K562 (cell line): ENCODE measurements around the gene PRPF8. TPM values are rescaled to one million over a fixed set of nuclear protein-coding genes. Genes with fewer than 3 reads are reported as not detected.
A peak's percentile ranks its signal among the peaks of the same experiment; 100 is the strongest.

Experiments used
- ATAC-seq: fragments of 200-7000 bp; cut with Tn5 transposase; 3 replicates; pipeline ENCODE4 v1.9.1; 2020; ENCODE audit warnings: moderate library complexity
- BruUV-seq: library from RNA; stranded (reverse); fragments of 400-500 nt; replicated peaks from 2 replicates; lab custom pipeline; 2021; lab: Mats Ljungman, UMichigan
- CTCF ChIA-PET: fragments of 300-600 bp; formaldehyde crosslinking; extraction: SDS; loops from one replicate; lab custom pipeline; 2021; ENCODE audit warnings: low intra/inter-chr PET ratio; lab: Yijun Ruan, JAX
- POLR2A ChIA-PET: fragments of 300-600, 350-650 bp; sonication (Branson Sonifier 250); formaldehyde crosslinking; extraction: SDS; loops from one replicate; lab custom pipeline; 2021; ENCODE audit warnings: antibody characterized with exemption, inconsistent platforms; lab: Yijun Ruan, JAX
- DNase-seq, 4 experiments: peaks; one replicate each; pipeline versions ENCODE4 v3.0.0 to v3.0.0-alpha.2; 2011 to 2018; ENCODE audit warnings: low spot score in 3 of 4, mixed read lengths in 3 of 4; ENCODE audit errors: extremely low read depth in 1 of 4
- FAIRE-seq: peaks from 2 replicates; lab custom pipeline; 2011; peaks lifted over from hg19 to GRCh38; lab: Jason Lieb, UNC
- H2AFZ ChIP-seq: 2 replicates; pipeline ENCODE4 v1.6.0; 2011; ENCODE audit warnings: low read depth, low read length, control low read depth, inconsistent platforms
- H3K27ac ChIP-seq: fragments of 200-600 bp; 3 replicates; pipeline ENCODE4 v1.8.0; 2011; ENCODE audit warnings: low read depth, mild to moderate bottlenecking, control low read depth, inconsistent platforms, low read length, moderate library complexity, mixed read lengths; ENCODE audit errors: extremely low read depth
- H3K27me3 ChIP-seq, 2 experiments: fragments of 300-600 bp in 1 of 2; 2 replicates in 1 of 2; 3 replicates in 1 of 2; pipeline versions ENCODE4 v1.6.0 to v1.8.0; 2011; ENCODE audit warnings: inconsistent platforms in 2 of 2, low read length in 2 of 2, mild to moderate bottlenecking in 1 of 2, mixed read lengths in 1 of 2, moderate library complexity in 1 of 2; ENCODE audit not compliant: control insufficient read depth in 2 of 2, insufficient read depth in 2 of 2
- H3K36me3 ChIP-seq: fragments of 300-600 bp; 3 replicates; pipeline ENCODE4 v1.8.0; 2011; ENCODE audit warnings: mild to moderate bottlenecking, low read length, inconsistent platforms; ENCODE audit not compliant: control insufficient read depth, insufficient read depth
- H3K4me1 ChIP-seq, 2 experiments: fragments of 200-600 bp in 1 of 2; replicated peaks in 1 of 2; 2 replicates in 1 of 2; 3 replicates in 1 of 2; pipeline versions ENCODE4 v1.5.1 to v1.8.0; 2011; ENCODE audit warnings: inconsistent platforms in 2 of 2, low read length in 2 of 2, mild to moderate bottlenecking in 1 of 2, mixed read lengths in 1 of 2, moderate library complexity in 1 of 2; ENCODE audit not compliant: control insufficient read depth in 2 of 2, insufficient read depth in 2 of 2
- H3K4me2 ChIP-seq: 2 replicates; pipeline ENCODE4 v1.6.1; 2011; ENCODE audit warnings: low read length, control low read depth, inconsistent platforms, mixed read lengths; ENCODE audit not compliant: insufficient read depth
- H3K4me3 ChIP-seq: fragments of 200-600 bp; sonication (generic), shearing (Covaris generic); 2 replicates; pipeline ENCODE4 v1.5.1; 2016; ENCODE audit warnings: control low read depth, inconsistent platforms
- H3K79me2 ChIP-seq: fragments of 200-600 bp; 3 replicates; pipeline ENCODE4 v1.8.0; 2011; ENCODE audit warnings: low read length, inconsistent platforms; ENCODE audit not compliant: control insufficient read depth, insufficient read depth
- H3K9ac ChIP-seq, 2 experiments: 2 replicates each; pipeline versions ENCODE4 v1.6.0 to v1.6.1; 2011; ENCODE audit warnings: low read depth in 2 of 2, low read length in 2 of 2, control low read depth in 1 of 2, inconsistent platforms in 1 of 2, mild to moderate bottlenecking in 1 of 2, mixed read lengths in 1 of 2; ENCODE audit not compliant: insufficient read depth in 1 of 2
- H3K9me1 ChIP-seq: one replicate; pipeline ENCODE4 v1.6.0; 2011; ENCODE audit warnings: inconsistent platforms, mild to moderate bottlenecking, low read length, moderate library complexity; ENCODE audit not compliant: control insufficient read depth, insufficient read depth
- H3K9me3 ChIP-seq: replicated peaks from 2 replicates; pipeline ENCODE4 v1.5.1; 2011; ENCODE audit warnings: low read depth, low read length, inconsistent platforms; ENCODE audit not compliant: control insufficient read depth, insufficient read depth
- H4K20me1 ChIP-seq: replicated peaks from 2 replicates; pipeline ENCODE4 v1.6.1; 2011; ENCODE audit warnings: low read length, inconsistent platforms, mixed read lengths; ENCODE audit not compliant: control insufficient read depth, insufficient read depth
- ATF2 ChIP-seq: sonication (generic); formaldehyde crosslinking; IDR thresholded peaks from 2 replicates; pipeline ENCODE4 v1.8.1; 2022; ENCODE audit warnings: missing genetic modification reagents
- KLF16 ChIP-seq: IDR thresholded peaks from 2 replicates; pipeline ENCODE4 v1.6.1; 2016; ENCODE audit warnings: antibody characterized with exemption
- NCOA2 ChIP-seq, 2 experiments: fragments of 450-650 bp; IDR thresholded peaks; 2 replicates each; pipeline ENCODE4 v1.6.1; 2018; ENCODE audit warnings: mild to moderate bottlenecking in 2 of 2, moderate library complexity in 1 of 2; ENCODE audit not compliant: partially characterized antibody in 2 of 2
- NCOA6 ChIP-seq: fragments of 450-650 bp; IDR thresholded peaks from 2 replicates; pipeline ENCODE4 v1.6.1; 2017; ENCODE audit warnings: mild to moderate bottlenecking
- PCBP2 ChIP-seq: fragments of 200-400 bp; formaldehyde crosslinking; IDR thresholded peaks from 2 replicates; pipeline ENCODE4 v1.6.1; 2018; ENCODE audit warnings: low read length, low read depth, mild to moderate bottlenecking, moderate library complexity; ENCODE audit not compliant: poor library complexity, severe bottlenecking
- SAP30 ChIP-seq: fragments of 200-600 bp; sonication (generic); IDR thresholded peaks from 2 replicates; pipeline ENCODE4 v1.6.1; 2012; ENCODE audit warnings: borderline replicate concordance, low read depth, mild to moderate bottlenecking, moderate library complexity, low read length, control low read depth, inconsistent platforms; ENCODE audit not compliant: insufficient read depth, poor library complexity, severe bottlenecking
- SMARCA4 ChIP-seq: fragments of 450-650 bp; IDR thresholded peaks from 2 replicates; pipeline ENCODE4 v1.6.1; 2016
- ZNF23 ChIP-seq: fragments of 250-450 bp; sonication (Bioruptor Pico); IDR thresholded peaks from 2 replicates; pipeline ENCODE4 v1.4.0; 2020; ENCODE audit warnings: mild to moderate bottlenecking
- ZNF586 ChIP-seq: fragments of 450-650 bp; formaldehyde crosslinking; conservative IDR thresholded peaks from 2 replicates; pipeline ENCODE4 v1.4.0; 2020; ENCODE audit warnings: mild to moderate bottlenecking, moderate library complexity
- WGBS: fragments of 100-300 bp; shearing (Covaris generic); methylation state at CpG from one replicate; pipeline ENCODE4 v1.1.6; 2016; ENCODE audit warnings: low coverage, mixed read lengths; ENCODE audit not compliant: insufficient coverage; ENCODE audit errors: missing lambda C conversion rate; 5-methylcytosine and 5-hydroxymethylcytosine counted together
- in situ Hi-C: fragments of 300-500 bp; cut with MboI; formaldehyde crosslinking; loops from 4 replicates; pipeline ENCODE4 v1.15.0; 2018; ENCODE audit warnings: inconsistent platforms, mixed read lengths
- intact Hi-C: fragments of 100-400 bp; cut with micrococcal nuclease; formaldehyde crosslinking; loops from 2 replicates; pipeline ENCODE4 v1.14.2; 2022
- polyA plus RNA-seq, 8 experiments: library from polyadenylated mRNA; depleted of rRNA in 4 of 8; stranded (reverse) in 5 of 8; unstranded in 3 of 8; fragments of >200 nt; fragmentation: Nextera tagmentation in 2 of 8; fragmentation: Illumina TruSeq in 1 of 8; extraction: Ambion mirVana in 2 of 8; extraction: Trizol in 1 of 8; gene quantifications; 2 replicates each; pipeline versions ENCODE4 v1.2.1 to v1.2.3, GENCODE V29; 2011 to 2014; ENCODE audit warnings: inconsistent platforms in 1 of 8, missing spikeins in 1 of 8
- total RNA-seq, 7 experiments: library from RNA; depleted of rRNA in 6 of 7; stranded (reverse); fragments of >200 nt in 6 of 7; fragmentation: Illumina TruSeq in 2 of 7; extraction: Trizol in 2 of 7; gene quantifications; 2 replicates each; pipeline versions ENCODE4 v1.2.1 to v1.2.3, GENCODE V29; 2011 to 2021; ENCODE audit warnings: low replicate concordance in 1 of 7
- TF ChIP-seq, protein P1 (sequence below): sonication (generic); formaldehyde crosslinking; IDR thresholded peaks from 2 replicates; pipeline ENCODE4 v1.9.0; 2022; ENCODE audit warnings: mild to moderate bottlenecking, missing genetic modification reagents
- TF ChIP-seq, protein P2 (sequence below): fragments of 450-650 bp; IDR thresholded peaks from 2 replicates; pipeline ENCODE4 v1.6.1; 2016; ENCODE audit warnings: borderline replicate concordance
- TF ChIP-seq, protein P3 (sequence below): fragments of 450-650 bp; IDR thresholded peaks from 2 replicates; pipeline ENCODE4 v1.6.1; 2016; ENCODE audit warnings: antibody characterized with exemption
- TF ChIP-seq, protein P4 (sequence below): fragments of 250-450 bp; sonication (Bioruptor Pico); IDR thresholded peaks from 2 replicates; pipeline ENCODE4 v1.5.0; 2021; ENCODE audit warnings: mild to moderate bottlenecking, moderate library complexity

PRPF8 gene
- total and polyA plus RNA-seq, 9 of the 15 experiments (the other 6 are each of a cell fraction or from before 2014, with no cell fraction given) = 64.3 to 294 (median 85.9) TPM

GRCh38 chr17:1732241-1732832 lies 47.7 kb upstream of the PRPF8 start:
- Histone ChIP-seq H3K9me3 (no peaks in the 10 kb centered on the region), H3K27ac (no peak overlapping the region), H3K9me1 (no peaks in the 10 kb centered on the region), H2AFZ (no peak overlapping the region), H3K4me2 (no peak overlapping the region), H3K27me3 (no peaks in the 10 kb centered on the region), H3K9ac (peak overlapping the region in 1 of 2 experiments; percentile 35; a peak in 1 of 4 replicates), H3K79me2 (peaks cover 4% of the 10 kb centered on the region; the same call in 1 of the 3 replicates), H3K36me3 (peaks cover 11% of the 10 kb centered on the region; the same call in 1 of the 3 replicates), H3K4me1 (peaks cover 30 to 77% of the 10 kb centered on the region in 2 experiments), H4K20me1 (no peaks in the 10 kb centered on the region), H3K4me3 (no peak overlapping the region)
- DNase-seq (no peak), ATAC-seq (no peak), FAIRE-seq (no peak)
- ChIA-PET POLR2A (interaction anchor here (1.3 to 1.4 kb wide), 3 partner anchors 14 to 29 kb away, joined by 3 read pairs; partner anchors contain the start of gene SERPINF1), CTCF (no interaction called here)
- intact Hi-C loops = no loop called here
- in situ Hi-C loops = loop anchor here (5.0 kb wide), 1 partner anchor 35 kb away; no protein-coding TSS in a partner anchor
- WGBS = 95% methylated on average over 11 of the region's 22 CpGs
- no TSS peak for BruUV-seq
- no peak for TF ChIP-seq SMARCA4
- TF ChIP-seq, protein P1, sequence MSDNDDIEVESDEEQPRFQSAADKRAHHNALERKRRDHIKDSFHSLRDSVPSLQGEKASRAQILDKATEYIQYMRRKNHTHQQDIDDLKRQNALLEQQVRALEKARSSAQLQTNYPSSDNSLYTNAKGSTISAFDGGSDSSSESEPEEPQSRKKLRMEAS (CRISPR knock-in tag) = no peak
- TF ChIP-seq SAP30 = no peak
- TF ChIP-seq ZNF586 (CRISPR knock-in tag) = no peak
- TF ChIP-seq NCOA6 = no peak
- TF ChIP-seq NCOA2 (IDR thresholded peaks at IDR 0.05; ENCODE audit: partially characterized antibody in 2 of 2) = no peak
- TF ChIP-seq, protein P2, sequence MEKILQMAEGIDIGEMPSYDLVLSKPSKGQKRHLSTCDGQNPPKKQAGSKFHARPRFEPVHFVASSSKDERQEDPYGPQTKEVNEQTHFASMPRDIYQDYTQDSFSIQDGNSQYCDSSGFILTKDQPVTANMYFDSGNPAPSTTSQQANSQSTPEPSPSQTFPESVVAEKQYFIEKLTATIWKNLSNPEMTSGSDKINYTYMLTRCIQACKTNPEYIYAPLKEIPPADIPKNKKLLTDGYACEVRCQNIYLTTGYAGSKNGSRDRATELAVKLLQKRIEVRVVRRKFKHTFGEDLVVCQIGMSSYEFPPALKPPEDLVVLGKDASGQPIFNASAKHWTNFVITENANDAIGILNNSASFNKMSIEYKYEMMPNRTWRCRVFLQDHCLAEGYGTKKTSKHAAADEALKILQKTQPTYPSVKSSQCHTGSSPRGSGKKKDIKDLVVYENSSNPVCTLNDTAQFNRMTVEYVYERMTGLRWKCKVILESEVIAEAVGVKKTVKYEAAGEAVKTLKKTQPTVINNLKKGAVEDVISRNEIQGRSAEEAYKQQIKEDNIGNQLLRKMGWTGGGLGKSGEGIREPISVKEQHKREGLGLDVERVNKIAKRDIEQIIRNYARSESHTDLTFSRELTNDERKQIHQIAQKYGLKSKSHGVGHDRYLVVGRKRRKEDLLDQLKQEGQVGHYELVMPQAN = no peak
- TF ChIP-seq, protein P3, sequence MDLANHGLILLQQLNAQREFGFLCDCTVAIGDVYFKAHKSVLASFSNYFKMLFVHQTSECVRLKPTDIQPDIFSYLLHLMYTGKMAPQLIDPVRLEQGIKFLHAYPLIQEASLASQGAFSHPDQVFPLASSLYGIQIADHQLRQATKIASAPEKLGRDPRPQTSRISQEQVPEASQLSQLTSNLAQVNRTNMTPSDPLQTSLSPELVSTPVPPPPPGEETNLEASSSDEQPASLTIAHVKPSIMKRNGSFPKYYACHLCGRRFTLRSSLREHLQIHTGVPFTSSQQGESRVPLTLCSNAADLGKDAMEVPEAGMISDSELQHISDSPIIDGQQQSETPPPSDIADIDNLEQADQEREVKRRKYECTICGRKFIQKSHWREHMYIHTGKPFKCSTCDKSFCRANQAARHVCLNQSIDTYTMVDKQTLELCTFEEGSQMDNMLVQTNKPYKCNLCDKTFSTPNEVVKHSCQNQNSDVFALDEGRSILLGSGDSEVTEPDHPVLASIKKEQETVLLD = no peak
- no peak for TF ChIP-seq KLF16
- TF ChIP-seq, protein P4, sequence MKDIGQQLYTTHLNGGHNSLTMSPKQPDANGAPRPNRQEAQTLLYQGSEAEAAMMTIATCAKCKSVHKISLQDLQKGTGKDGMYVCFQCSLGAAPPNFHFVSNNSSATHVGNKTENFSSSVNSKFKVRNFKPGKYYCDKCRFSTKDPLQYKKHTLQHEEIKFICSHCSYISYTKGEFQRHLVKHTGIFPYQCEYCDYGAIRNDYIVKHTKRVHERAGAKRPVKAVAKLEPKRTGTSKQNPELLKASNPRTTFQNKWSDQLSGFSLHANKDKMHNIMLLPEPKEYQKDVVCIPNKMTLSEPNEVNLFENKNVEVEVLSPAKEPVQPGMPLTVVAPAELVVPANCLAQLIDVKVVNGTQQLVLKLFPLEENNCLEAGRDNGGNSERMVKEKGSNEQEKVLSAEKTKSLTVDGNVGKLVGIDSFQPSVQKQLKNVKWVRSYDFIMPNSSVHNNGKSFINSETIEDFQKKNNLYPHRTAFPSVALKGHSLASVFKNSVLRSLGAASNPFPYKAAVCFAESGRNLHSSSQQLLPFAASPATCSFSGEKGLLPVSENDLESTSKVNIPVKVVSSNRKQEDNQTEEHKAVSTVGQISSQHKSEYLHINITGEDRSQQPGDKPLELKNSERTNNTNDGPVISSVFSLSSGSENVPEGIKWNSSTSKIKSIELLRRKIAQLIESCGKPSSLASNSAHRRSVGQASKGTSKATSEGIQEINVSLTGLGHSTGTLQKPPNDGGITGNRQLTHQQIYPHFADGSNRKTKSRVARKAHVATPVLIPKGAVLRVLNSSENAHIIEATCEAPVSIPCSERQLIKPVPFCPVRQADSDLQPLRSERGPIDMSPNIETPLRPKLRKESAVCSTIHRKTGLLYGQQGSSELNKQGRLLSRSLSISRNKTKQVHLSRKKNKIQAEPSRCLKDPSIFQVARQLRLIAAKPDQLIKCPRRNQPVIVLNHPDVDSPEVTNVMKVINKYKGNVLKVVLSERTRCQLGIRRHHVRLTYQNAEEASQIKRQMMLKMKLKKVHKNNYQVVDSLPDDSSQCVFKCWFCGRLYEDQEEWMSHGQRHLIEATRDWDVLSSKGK (CRISPR knock-in tag) = no peak
- TF ChIP-seq PCBP2 = no peak
- no peak for TF ChIP-seq ZNF23 (CRISPR knock-in tag)
- no peak for TF ChIP-seq ATF2
